Measurements from ENCODE around the gene CDH24. TPM values are rescaled to one million over a fixed set of nuclear protein-coding genes. Genes with fewer than 3 reads are reported as not detected.

CDH24 gene
- total and polyA plus RNA-seq, 2 of the 8 experiments (the other 6 are each of a cell fraction or from before 2014, with no cell fraction given): 18.1 to 27.6 TPM

DNA sequence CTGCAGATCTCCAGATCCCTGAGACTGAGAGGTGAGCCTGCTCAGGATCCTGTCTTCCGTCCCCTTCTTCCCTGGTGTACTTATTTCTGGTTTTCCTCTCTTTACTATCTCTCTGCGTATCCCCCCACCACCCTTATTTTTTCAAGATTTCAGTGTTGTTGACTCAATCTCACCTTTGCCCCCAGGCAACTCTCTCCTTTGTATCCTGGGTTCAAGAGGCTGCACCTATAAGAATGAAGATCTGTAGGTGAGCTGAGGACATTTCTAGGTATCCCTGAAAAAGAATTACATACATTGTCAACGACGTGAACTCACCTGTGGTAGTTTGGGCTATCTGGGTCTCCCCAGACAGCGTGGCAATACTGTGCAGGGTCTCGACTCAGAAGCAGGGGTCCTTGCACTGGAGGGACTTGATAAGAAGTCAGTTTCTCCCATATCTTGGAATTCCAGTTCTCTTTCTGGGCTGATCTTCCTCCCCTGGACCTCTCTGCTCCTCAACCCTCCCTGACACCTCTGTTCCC is 46.8 kb upstream of the CDH24 start:
- H3K9me3 ChIP-seq (ENCODE audit: insufficient read depth in 2 of 2, low read depth in 1 of 2, low read length in 1 of 2): peaks cover 3 to 4% of the 10 kb centered on the region in 2 experiments; a peak in 2 of 4 replicates
- no peak overlapping the region for H3K14ac ChIP-seq (ENCODE audit: insufficient read length)
- H2BK20ac ChIP-seq (ENCODE audit: low read length): no peak overlapping the region
- no peak overlapping the region; a peak in 1 of 4 replicates for H3K4me2 ChIP-seq (ENCODE audit: insufficient read depth in 1 of 2, low read depth in 2 of 2, low read length in 2 of 2)
- no peak overlapping the region for H3K56ac ChIP-seq (replicated peaks; ENCODE audit: insufficient read length, low read depth, low read length)
- H2BK120ac ChIP-seq (replicated peaks; ENCODE audit: low read depth, low read length): no peak overlapping the region
- no peaks in the 10 kb centered on the region for H3K23me2 ChIP-seq (ENCODE audit: low read depth, low read length)
- H3K18ac ChIP-seq (ENCODE audit: extremely low read depth, low read length): no peak overlapping the region
- H2BK5ac ChIP-seq (ENCODE audit: low read depth, low read length): no peak overlapping the region
- H4K5ac ChIP-seq (ENCODE audit: insufficient read length, low read depth, low read length): no peak overlapping the region
- no peaks in the 10 kb centered on the region for H3K79me1 ChIP-seq (ENCODE audit: low read depth, low read length)
- H3K36me3 ChIP-seq (ENCODE audit: control insufficient read depth in 2 of 4, insufficient read depth in 4 of 4, low read length in 3 of 4): peaks cover 0 to under 1% (median 0%) of the 10 kb centered on the region in 4 experiments; a peak in 1 of 8 replicates
- H4K8ac ChIP-seq (ENCODE audit: extremely low read depth, insufficient read depth, low read length): no peak overlapping the region
- WGBS, 2 experiments (ENCODE audit: extremely low coverage in 1 of 2, insufficient coverage in 1 of 2, insufficient read length in 1 of 2, insufficient replicate concordance in 2 of 2, low coverage in 1 of 2, low lambda C conversion rate in 2 of 2, missing lambda C conversion rate in 1 of 2): 85% methylated on average over 6 of the region's 6 CpGs; no CpG with 5 or more reads in 1 of the 2 experiments
- 0 out of 2 replicates have a peak overlapping the region, but pooled peaks have one; percentile 17 for H2AK5ac ChIP-seq (ENCODE audit: low read depth, low read length)
- no peak overlapping the region for H3K4me3 ChIP-seq (ENCODE audit: extremely low read depth in 1 of 4, insufficient read depth in 2 of 4, low read depth in 3 of 4, low read length in 4 of 4)
- DNase-seq (ENCODE audit: low read depth in 1 of 2, low spot score in 2 of 2) (no peak), FAIRE-seq (no peak)
- no peaks in the 10 kb centered on the region; a peak in 2 of 7 replicates for H3K27me3 ChIP-seq (replicated peaks in 1 of 4; ENCODE audit: control insufficient read depth in 3 of 4, extremely low read depth in 1 of 4, insufficient read depth in 3 of 4, low read length in 3 of 4)
- H2BK12ac ChIP-seq (ENCODE audit: low read depth, low read length): no peak overlapping the region
- POLR2A ChIA-PET (ENCODE audit: partially characterized antibody): interaction anchor here (0.6 to 3.0 kb wide), 4 partner anchors 9 to 153 kb away, joined by 3 to 14 read pairs (median 9); partner anchors contain the start of genes ACIN1 and C14orf119
- H3K9ac ChIP-seq (replicated peaks in 1 of 4; ENCODE audit: extremely low read depth in 1 of 4, low read depth in 3 of 4, low read length in 3 of 4): no peak overlapping the region; a peak in 1 of 7 replicates
- CTCF ChIA-PET (ENCODE audit: partially characterized antibody): interaction anchor here (1.4 kb wide), 2 partner anchors 9 to 33 kb away, joined by 4 to 7 read pairs; no protein-coding TSS in a partner anchor
- H2BK15ac ChIP-seq (ENCODE audit: low read length): no peak overlapping the region; the same call in 1 of the 2 replicates
- H3K23ac ChIP-seq (ENCODE audit: insufficient read length): no peak overlapping the region
- no peak overlapping the region for H3K27ac ChIP-seq (ENCODE audit: low read depth, low read length)
- H3K4me1 ChIP-seq (replicated peaks in 1 of 4; ENCODE audit: control insufficient read depth in 3 of 4, insufficient read depth in 4 of 4, low read length in 3 of 4): peaks cover 6 to 15% (median 9%) of the 10 kb centered on the region in 4 experiments; a peak in 4 of 7 replicates
- H3K79me2 ChIP-seq (ENCODE audit: control insufficient read depth in 1 of 2, insufficient read depth in 2 of 2, low read length in 2 of 2): no peaks in the 10 kb centered on the region
- no peak overlapping the region; the same call in 1 of the 2 replicates for H2AFZ ChIP-seq (ENCODE audit: low read length)
- H3K4ac ChIP-seq (replicated peaks; ENCODE audit: insufficient read length, low read depth, low read length): no peak overlapping the region
- no peak overlapping the region for H4K91ac ChIP-seq (replicated peaks; ENCODE audit: insufficient read length, low read length)
- H4K20me1 ChIP-seq (replicated peaks in 1 of 2; ENCODE audit: control insufficient read depth in 1 of 2, insufficient read depth in 2 of 2, low read length in 2 of 2): no peaks in the 10 kb centered on the region
- TF ChIP-seq POLR2AphosphoS5 (IDR thresholded peaks at IDR 0.05; ENCODE audit: low read depth, low read length) (no peak), TAF1 (IDR thresholded peaks at IDR 0.05; ENCODE audit: low read depth, low read length) (no peak)

All from H1 (cell line).